Large intestine (tissue), 12 donors: ENCODE measurements around the gene KLHL14. TPM values are rescaled to one million over a fixed set of nuclear protein-coding genes. Genes with fewer than 3 reads are reported as not detected.

Source experiments
- DNase-seq, 2 donors: peaks; one replicate each; pipeline versions ENCODE4 v3.0.0 to v3.0.0-alpha.2; 2013
- H3K27ac ChIP-seq: one replicate; pipeline ENCODE4 v1.5.1; 2013; ENCODE audit warnings: low read length
- H3K27me3 ChIP-seq: 2 replicates; pipeline ENCODE4 v1.6.1; 2013; ENCODE audit warnings: low read length; ENCODE audit not compliant: control insufficient read depth, insufficient read depth
- H3K36me3 ChIP-seq: 2 replicates; pipeline ENCODE4 v1.6.1; 2013; ENCODE audit warnings: low read length; ENCODE audit not compliant: control insufficient read depth, insufficient read depth
- H3K4me1 ChIP-seq: one replicate; pipeline ENCODE4 v1.6.1; 2013; ENCODE audit warnings: low read length; ENCODE audit not compliant: control insufficient read depth, insufficient read depth
- H3K4me3 ChIP-seq: one replicate; pipeline ENCODE4 v1.5.1; 2013; ENCODE audit warnings: low read length
- H3K9me3 ChIP-seq: one replicate; pipeline ENCODE4 v1.6.1; 2013; ENCODE audit warnings: mild to moderate bottlenecking, low read depth, low read length, moderate library complexity; ENCODE audit not compliant: control insufficient read depth
- WGBS: methylation state at CpG from one replicate; pipeline ENCODE4 v1.1.5; 2013; ENCODE audit warnings: low lambda C conversion rate; ENCODE audit not compliant: insufficient coverage; 5-methylcytosine and 5-hydroxymethylcytosine counted together
- long read RNA-seq, 11 donors: transcript quantifications; one replicate each; lab custom pipeline, GENCODE V29; 2026
- polyA plus RNA-seq: library from polyadenylated mRNA; unstranded; fragments of 120-200 nt; gene quantifications from one replicate; pipeline ENCODE4 v1.2.1, GENCODE V29; 2013

KLHL14 gene, protein sequence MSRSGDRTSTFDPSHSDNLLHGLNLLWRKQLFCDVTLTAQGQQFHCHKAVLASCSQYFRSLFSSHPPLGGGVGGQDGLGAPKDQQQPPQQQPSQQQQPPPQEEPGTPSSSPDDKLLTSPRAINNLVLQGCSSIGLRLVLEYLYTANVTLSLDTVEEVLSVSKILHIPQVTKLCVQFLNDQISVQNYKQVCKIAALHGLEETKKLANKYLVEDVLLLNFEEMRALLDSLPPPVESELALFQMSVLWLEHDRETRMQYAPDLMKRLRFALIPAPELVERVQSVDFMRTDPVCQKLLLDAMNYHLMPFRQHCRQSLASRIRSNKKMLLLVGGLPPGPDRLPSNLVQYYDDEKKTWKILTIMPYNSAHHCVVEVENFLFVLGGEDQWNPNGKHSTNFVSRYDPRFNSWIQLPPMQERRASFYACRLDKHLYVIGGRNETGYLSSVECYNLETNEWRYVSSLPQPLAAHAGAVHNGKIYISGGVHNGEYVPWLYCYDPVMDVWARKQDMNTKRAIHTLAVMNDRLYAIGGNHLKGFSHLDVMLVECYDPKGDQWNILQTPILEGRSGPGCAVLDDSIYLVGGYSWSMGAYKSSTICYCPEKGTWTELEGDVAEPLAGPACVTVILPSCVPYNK
- 0.39 TPM for polyA plus RNA-seq
- long read RNA-seq, donor 1 = 0 reads
- long read RNA-seq, donor 2 = 0 reads
- long read RNA-seq, donor 3 = 0 reads
- long read RNA-seq, donor 4 = 0 reads
- long read RNA-seq, donor 5 = 0 reads
- long read RNA-seq, donor 6 = 0 reads
- long read RNA-seq, donor 7 = 0 reads
- long read RNA-seq, donor 8 = 0 reads
- long read RNA-seq, donor 9 = 0 reads
- long read RNA-seq, donor 10 = 0 reads
- long read RNA-seq, donor 11 = 0 reads

- no peak for DNase-seq
- Histone ChIP-seq H3K27me3 (peaks cover 50% of the 10 kb centered on the region), H3K4me3 (no peak within 1 kb of the TSS), H3K9me3 (peaks cover 4% of the 10 kb centered on the region), H3K36me3 (no peaks in the 10 kb centered on the region), H3K27ac (no peak within 1 kb of the TSS), H3K4me1 (peaks cover 11% of the 10 kb centered on the region)
- 53% methylated on average over 2 of the region's 17 CpGs for WGBS
Measured at GRCh38 chr18:32772581-32773381, at the start of gene KLHL14. Gene KLHL14 (minus strand): TSS chr18:32773023. CDS start chr18:32770591, 2,432 bp downstream.

DNA sequence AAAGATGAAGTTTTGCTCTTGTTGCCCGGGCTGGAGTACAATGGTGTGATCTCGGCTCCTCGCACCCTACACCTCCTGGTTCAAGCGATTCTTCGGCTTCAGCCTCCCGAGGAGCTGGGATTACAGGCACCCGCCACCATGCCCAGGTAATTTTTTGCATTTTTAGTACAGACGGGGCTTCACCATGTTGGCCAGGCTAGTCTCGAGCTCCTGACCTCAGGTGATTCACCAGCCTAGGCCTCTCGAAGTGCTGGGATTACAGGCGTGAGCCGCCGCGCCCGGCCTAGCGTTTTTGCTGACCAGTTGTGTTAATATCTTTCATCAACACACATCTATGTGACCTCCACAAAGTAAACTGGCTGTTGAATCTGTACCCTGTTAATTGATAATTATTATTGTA lies 49.4 kb upstream of the KLHL14 start:
- H3K4me1 ChIP-seq = no peaks in the 10 kb centered on the region
- WGBS = no CpG with 5 or more reads among the region's 16 CpGs
- no peak for DNase-seq
- H3K9me3 ChIP-seq = no peaks in the 10 kb centered on the region
- H3K27ac ChIP-seq = no peak overlapping the region
- H3K36me3 ChIP-seq = no peaks in the 10 kb centered on the region
- H3K4me3 ChIP-seq = no peak overlapping the region
- H3K27me3 ChIP-seq = no peaks in the 10 kb centered on the region

DNA sequence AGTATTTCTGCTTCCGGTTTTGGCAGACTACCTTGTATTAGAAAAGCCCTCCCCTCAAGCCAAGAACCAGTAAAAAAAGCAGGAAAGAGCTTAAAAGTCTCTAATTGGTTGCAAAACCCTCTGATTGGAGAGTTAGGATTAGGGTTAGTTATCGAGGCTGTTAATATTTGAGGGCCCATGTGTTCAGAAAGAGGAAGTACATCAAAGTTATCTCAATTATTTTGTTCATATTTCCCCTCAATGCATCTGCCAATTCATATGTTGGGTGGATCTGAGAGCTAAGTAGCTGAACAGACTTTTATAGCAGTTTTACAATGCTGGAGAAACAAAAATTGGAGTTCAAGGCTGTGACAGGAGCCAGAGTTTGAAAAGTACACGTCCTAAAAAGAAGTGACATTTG lies 43.1 kb upstream of the KLHL14 start:
- no peak overlapping the region for H3K4me3 ChIP-seq
- no peaks in the 10 kb centered on the region for H3K36me3 ChIP-seq
- no peak for DNase-seq
- no peaks in the 10 kb centered on the region for H3K27me3 ChIP-seq
- no peak overlapping the region for H3K27ac ChIP-seq
- no peaks in the 10 kb centered on the region for H3K9me3 ChIP-seq
- 83% methylated on average over 1 of the region's 3 CpGs for WGBS
- H3K4me1 ChIP-seq = no peaks in the 10 kb centered on the region

- H3K4me1 ChIP-seq = no peaks in the 10 kb centered on the region
- no peaks in the 10 kb centered on the region for H3K36me3 ChIP-seq
- no peaks in the 10 kb centered on the region for H3K9me3 ChIP-seq
- H3K27ac ChIP-seq = no peak overlapping the region
- no peaks in the 10 kb centered on the region for H3K27me3 ChIP-seq
- no peak for DNase-seq
- no CpG with 5 or more reads among the region's 3 CpGs for WGBS
- no peak overlapping the region for H3K4me3 ChIP-seq
Measured at GRCh38 chr18:32812342-32812741, 39.5 kb upstream of the KLHL14 start.

DNA sequence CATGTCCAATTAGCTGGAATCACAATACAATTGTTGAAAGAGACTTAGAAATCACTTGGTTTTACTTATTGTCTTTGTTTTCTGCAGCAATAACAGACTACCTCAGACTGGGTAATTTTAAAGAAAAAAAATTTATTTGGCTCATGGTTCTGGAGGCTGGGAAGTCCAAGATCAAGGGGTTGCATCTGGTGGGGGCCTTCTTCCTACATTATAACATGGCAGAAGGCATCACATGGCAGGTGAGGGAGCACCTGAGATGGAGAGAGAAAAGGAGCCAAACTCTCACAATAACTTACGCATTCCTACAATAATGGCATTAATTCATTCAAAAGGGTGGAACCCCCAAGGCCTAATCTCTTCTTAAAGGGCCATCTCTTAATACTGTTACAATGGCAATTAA lies 37.5 kb upstream of the KLHL14 start:
- no peak for DNase-seq
- H3K4me1 ChIP-seq = no peaks in the 10 kb centered on the region
- no peak overlapping the region for H3K27ac ChIP-seq
- no peaks in the 10 kb centered on the region for H3K27me3 ChIP-seq
- no peaks in the 10 kb centered on the region for H3K9me3 ChIP-seq
- no peaks in the 10 kb centered on the region for H3K36me3 ChIP-seq
- no peak overlapping the region for H3K4me3 ChIP-seq
- WGBS = no CpG with 5 or more reads among the region's 1 CpG

DNA sequence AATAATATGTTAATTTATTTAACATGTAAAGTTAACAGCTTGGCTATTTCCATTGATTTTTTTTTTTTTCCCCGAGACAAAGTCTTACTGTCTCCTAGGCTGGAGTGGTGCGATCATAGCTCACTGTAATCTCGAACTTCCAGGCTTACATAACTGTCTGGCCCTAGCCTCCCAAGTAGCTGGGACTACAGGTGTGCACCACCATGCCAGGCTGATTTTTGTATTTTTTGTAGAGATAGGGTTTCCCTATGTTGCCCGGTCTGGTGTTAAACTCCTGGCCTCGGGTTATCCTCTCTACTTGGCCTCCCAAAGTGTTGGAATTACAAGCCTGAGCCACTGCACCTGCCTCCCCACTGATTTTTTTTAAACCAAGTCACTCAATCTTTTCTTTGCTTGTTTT lies 32.5 kb upstream of the KLHL14 start:
- Histone ChIP-seq H3K27ac (no peak overlapping the region), H3K4me3 (no peak overlapping the region), H3K27me3 (no peaks in the 10 kb centered on the region), H3K9me3 (no peaks in the 10 kb centered on the region), H3K36me3 (no peaks in the 10 kb centered on the region), H3K4me1 (no peaks in the 10 kb centered on the region)
- DNase-seq = no peak
- WGBS = 67% methylated on average over 1 of the region's 5 CpGs

GRCh38 chr18:32804134-32804888 lies 31.5 kb upstream of the KLHL14 start:
- no peaks in the 10 kb centered on the region for H3K27me3 ChIP-seq
- no peaks in the 10 kb centered on the region for H3K4me1 ChIP-seq
- no peaks in the 10 kb centered on the region for H3K36me3 ChIP-seq
- WGBS = 80% methylated on average over 3 of the region's 6 CpGs
- no peak overlapping the region for H3K27ac ChIP-seq
- H3K9me3 ChIP-seq = no peaks in the 10 kb centered on the region
- H3K4me3 ChIP-seq = no peak overlapping the region
- no peak for DNase-seq

DNA sequence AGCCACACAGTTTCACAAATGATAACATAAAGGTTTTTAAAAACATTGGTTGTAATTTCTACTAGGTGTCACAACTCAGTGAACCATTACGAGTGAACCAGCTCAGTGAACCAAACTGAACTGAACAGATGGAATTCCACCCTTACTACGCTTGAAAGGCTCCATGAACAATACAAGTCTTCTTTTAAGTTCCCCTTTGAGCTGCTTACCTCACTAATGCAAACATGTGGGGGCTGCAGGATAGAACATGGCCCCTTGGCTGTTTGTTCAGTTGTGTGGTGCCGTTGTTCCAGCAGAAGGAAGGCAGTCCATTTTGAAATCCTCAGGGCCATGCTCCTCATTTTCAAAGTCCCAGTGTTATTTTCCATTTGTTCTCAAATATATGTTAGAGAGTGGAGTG lies 30.7 kb upstream of the KLHL14 start:
- no peaks in the 10 kb centered on the region for H3K4me1 ChIP-seq
- H3K4me3 ChIP-seq = no peak overlapping the region
- no CpG with 5 or more reads among the region's 3 CpGs for WGBS
- no peak overlapping the region for H3K27ac ChIP-seq
- H3K27me3 ChIP-seq = no peaks in the 10 kb centered on the region
- no peaks in the 10 kb centered on the region for H3K36me3 ChIP-seq
- H3K9me3 ChIP-seq = no peaks in the 10 kb centered on the region
- no peak for DNase-seq

DNA sequence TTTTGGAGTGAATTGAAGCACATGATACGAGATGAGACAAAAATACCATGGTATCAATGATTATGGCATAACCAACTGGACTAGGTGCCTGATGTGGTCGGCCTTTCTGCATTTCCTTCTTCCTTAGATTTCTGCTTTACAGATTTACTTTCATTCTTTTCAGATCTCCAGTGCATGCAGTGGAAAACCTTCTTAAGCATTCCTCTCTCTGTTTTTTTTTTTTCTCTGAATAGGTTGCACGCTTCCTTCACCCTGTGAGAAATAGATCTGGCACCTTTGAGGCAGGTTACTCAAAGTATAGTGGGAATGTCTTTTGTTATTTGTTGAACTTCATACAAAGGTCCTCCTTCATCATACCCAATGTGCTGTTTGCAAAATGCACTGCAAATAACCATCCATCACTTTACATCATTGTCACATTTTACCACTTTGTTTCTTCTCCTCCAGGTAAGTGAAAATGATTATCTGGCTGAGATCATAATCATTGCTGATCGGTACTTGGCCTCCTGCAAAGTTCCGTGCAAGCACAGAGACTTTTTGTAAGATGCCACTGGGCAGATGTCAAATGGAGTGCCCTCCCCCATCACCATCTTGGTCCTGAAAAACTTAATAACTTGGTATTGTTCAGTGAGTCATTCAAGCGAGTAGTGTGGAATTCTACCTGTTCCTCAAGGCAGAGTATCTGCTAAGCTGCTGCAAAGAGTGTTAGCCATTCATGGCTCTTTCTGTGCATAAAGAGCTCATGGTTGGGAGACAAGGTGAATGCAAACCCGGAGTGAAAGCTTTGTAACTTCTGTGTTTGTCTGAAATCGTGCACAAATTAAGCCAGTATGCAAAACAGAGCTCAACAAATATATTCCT lies 30.0 kb upstream of the KLHL14 start:
- Histone ChIP-seq H3K9me3 (no peaks in the 10 kb centered on the region), H3K27me3 (no peaks in the 10 kb centered on the region), H3K27ac (no peak overlapping the region), H3K36me3 (no peaks in the 10 kb centered on the region), H3K4me3 (no peak overlapping the region), H3K4me1 (no peaks in the 10 kb centered on the region)
- no peak for DNase-seq
- WGBS = 75% methylated on average over 2 of the region's 8 CpGs
